HG03045 (cell line): ENCODE data around the gene RCC1.
A peak's percentile ranks its signal among the peaks of the same experiment; 100 is the strongest.
"Not testable (repeated sequence)": the region's sequence is repeated elsewhere in the genome, so short reads cannot be mapped to it uniquely, and the experiment has no call there.

Experiments
- ATAC-seq: cut with Tn5 transposase; IDR thresholded peaks from one replicate; pipeline ENCODE4 v1.9.1; 2021; ENCODE audit warnings: mild to moderate bottlenecking, moderate library complexity; ENCODE audit not compliant: unreplicated experiment

The RCC1 gene

DNA sequence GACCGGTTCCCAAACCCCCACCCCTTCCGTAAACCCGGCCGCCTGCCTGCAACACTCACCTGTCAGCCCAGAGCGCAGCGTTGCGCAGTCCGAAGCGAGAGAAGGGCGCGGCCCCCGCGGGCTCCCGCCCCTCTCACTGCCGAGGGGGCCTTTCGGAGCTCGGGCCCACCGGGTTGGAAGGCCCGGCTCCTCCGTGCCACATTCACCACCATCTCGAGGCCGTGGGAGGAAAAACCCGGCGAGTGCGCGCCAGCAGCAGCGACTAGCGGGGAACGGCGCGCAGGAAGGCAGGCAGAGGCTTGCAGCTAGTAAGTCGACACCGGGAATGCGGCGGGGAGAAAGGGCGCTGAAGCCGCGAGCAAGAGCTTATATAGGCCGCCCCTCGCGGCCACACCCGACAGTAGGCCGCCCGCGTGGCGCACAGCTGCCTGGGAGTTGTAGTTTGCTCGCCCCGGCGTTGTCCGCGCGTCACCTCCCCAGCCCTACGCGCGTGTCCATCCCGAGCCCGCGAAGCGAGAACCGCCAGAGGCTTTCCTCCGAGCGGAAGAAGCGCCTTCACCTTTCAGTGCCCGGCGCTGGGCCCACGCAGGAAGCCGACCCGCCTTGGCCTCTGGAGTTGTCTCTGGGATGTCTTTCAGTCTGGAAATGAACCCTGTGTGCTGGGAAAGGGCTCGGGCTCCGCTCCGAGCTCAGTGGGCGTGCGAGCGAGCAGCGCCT, 75.8 kb downstream of the RCC1 start:
- peak; percentile 75 for ATAC-seq

DNA sequence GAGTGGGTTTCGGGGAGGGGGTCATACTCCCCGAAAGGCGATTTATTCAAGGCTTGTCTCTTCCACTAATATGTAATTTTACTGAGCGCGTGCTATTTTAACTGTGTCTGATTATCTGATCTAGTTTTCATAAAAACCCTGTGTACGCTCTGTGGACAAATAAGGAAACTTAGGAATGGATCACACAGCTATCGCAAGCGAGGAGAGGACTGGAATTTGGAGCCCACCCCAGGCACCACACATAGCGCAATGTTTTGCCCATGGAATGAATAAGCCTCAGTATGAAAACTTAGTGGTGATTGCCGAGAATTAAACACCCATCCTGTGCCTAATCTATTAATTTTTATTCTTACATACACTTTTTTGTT, 76.4 kb downstream of the RCC1 start:
- ATAC-seq, result no peak

DNA sequence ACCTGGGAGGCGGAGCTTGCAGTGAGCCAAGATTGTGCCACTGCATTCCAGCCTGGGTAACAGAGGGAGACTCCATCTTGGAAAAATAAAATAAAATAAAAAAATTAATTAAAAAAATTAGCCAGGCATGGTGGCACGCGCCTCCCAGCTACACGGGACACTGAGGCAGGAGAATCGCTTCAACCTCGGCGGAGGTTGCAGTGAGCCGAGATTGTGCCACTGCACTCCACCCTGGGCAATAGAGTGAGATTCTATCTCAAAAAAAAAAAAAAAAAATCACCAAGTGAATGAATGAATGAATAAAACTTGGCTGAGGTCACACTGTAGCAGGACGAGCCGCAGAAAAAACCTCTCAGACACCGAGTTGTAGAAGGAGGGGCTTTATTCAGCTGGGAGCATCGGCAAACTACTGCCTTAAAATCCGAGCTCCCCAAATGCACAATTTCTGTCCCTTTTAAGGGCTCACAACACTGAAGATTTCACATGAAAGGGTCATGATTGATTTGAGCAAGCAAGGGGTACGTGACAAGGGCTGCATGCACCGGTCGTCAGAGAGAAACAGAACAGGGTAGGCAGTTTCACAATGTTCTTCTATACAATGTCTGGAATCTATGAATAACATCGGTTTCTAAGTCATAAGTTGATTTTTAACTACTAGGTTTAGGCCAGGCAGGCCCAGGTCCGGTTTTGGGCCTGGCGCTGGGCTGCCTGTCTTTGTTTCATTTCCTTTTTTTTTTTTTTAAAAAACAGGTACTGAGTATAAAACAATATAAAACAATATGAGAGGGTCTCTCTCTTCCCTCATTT, 80.9 kb downstream of the RCC1 start:
- ATAC-seq, result not testable (repeated sequence)
